Lung (tissue), 12 donors: ENCODE data around the gene DENND1C. TPM values are rescaled to one million over a fixed set of nuclear protein-coding genes. Genes with fewer than 3 reads are reported as not detected.

Source experiments
- ATAC-seq: fragments of 200-7000 bp; cut with Tn5 transposase; one replicate; pipeline ENCODE4 v1.9.1; 2020; ENCODE audit warnings: moderate number of reproducible peaks; ENCODE audit not compliant: insufficient read depth, low FRiP score
- DNase-seq, 3 donors: peaks; one replicate each; pipeline ENCODE4 v3.0.0-alpha.2; 2013 to 2017
- H3K27ac ChIP-seq, 2 donors: one replicate each; pipeline ENCODE4 v1.5.1; 2013; ENCODE audit warnings: mild to moderate bottlenecking in 2 of 2, moderate library complexity in 2 of 2, control low read depth in 1 of 2, inconsistent platforms in 1 of 2, low read depth in 1 of 2, low read length in 1 of 2
- H3K27me3 ChIP-seq, 3 donors: one replicate each; pipeline ENCODE4 v1.5.1; 2013; ENCODE audit warnings: low read length in 2 of 3; ENCODE audit not compliant: control insufficient read depth in 3 of 3, insufficient read depth in 3 of 3
- H3K36me3 ChIP-seq, 4 donors: one replicate each; pipeline ENCODE4 v1.5.1; 2013; ENCODE audit warnings: low read length in 4 of 4, mild to moderate bottlenecking in 1 of 4, moderate library complexity in 1 of 4; ENCODE audit not compliant: control insufficient read depth in 4 of 4, insufficient read depth in 4 of 4
- H3K4me1 ChIP-seq, 5 donors: one replicate each; pipeline ENCODE4 v1.5.1; 2013; ENCODE audit warnings: low read length in 5 of 5, mild to moderate bottlenecking in 2 of 5, moderate library complexity in 1 of 5; ENCODE audit not compliant: control insufficient read depth in 5 of 5, insufficient read depth in 5 of 5
- H3K4me3 ChIP-seq: one replicate; pipeline ENCODE4 v1.5.1; 2013; ENCODE audit warnings: mild to moderate bottlenecking, control low read depth, moderate library complexity
- H3K9ac ChIP-seq, 2 donors: one replicate each; pipeline ENCODE4 v1.5.1; 2013; ENCODE audit warnings: low read length in 2 of 2, control low read depth in 1 of 2; ENCODE audit not compliant: insufficient read depth in 1 of 2
- H3K9me3 ChIP-seq, 4 donors: one replicate each; pipeline ENCODE4 v1.5.1; 2013; ENCODE audit warnings: low read length in 3 of 4, mild to moderate bottlenecking in 1 of 4, moderate library complexity in 1 of 4; ENCODE audit not compliant: control insufficient read depth in 4 of 4, insufficient read depth in 3 of 4
- WGBS, 2 donors: extraction: QIAGEN DNeasy Blood & Tissue Kit; methylation state at CpG; one replicate each; pipeline ENCODE4 v1.1.7; 2013; 5-methylcytosine and 5-hydroxymethylcytosine counted together
- polyA plus RNA-seq, 2 donors: library from polyadenylated mRNA; stranded (reverse); fragments of 200-250 nt; gene quantifications; one replicate each; pipeline ENCODE4 v1.2.1, GENCODE V29; 2013
- total RNA-seq, 2 donors: library from RNA; depleted of rRNA in 1 of 2; stranded (reverse); fragments of >200 nt in 1 of 2; gene quantifications; one replicate each; pipeline ENCODE4 v1.2.1, GENCODE V29; 2014 to 2021
- TF ChIP-seq, protein P1 (sequence below): IDR thresholded peaks from 2 replicates; pipeline ENCODE4 v1.5.1; 2012; ENCODE audit warnings: mild to moderate bottlenecking; ENCODE audit errors: control extremely low read depth, extremely low read depth
- donor health status: control.
- donor health status: control.
- donor health status: Bipolar disorder and iron deficiency.
- donor health status: healthy.
- donor health status: DM: yes; HTN: yes; CAD: no.

The DENND1C gene
- total and polyA plus RNA-seq, 4 donors, result 2.7 to 11.0 (median 9.3) TPM

DNA sequence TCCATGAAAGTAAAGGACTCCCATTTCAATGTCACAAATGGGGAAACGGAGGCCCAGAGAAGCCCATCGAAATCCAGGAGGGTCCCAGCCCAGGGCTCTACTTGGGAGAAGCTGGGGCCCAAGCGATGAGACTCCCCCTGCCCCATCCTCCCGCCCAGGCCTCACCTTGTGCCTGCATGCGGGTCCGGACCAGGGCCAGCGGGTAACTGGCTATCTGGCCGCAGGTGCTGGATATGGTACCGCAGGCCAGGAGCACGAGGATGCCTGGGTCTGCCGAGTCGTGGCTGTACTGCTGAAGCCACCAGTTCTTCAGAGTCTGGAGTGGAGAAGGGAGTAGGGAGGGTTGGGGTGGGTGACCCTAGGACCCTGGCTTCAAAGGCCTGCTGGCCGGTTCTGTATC is 37.6 kb downstream of the DENND1C start:
- Histone ChIP-seq H3K9ac (no peak overlapping the region), H3K27ac (no peak overlapping the region), H3K4me3 (no peak overlapping the region), H3K36me3 (peaks cover 6 to 12% (median 12%) of the 10 kb centered on the region in 4 donors), H3K27me3 (no peaks in the 10 kb centered on the region), H3K4me1 (no peaks in the 10 kb centered on the region), H3K9me3 (peaks cover 0 to 3% (median 0%) of the 10 kb centered on the region in 4 donors)
- 93 to 95% methylated on average over 13 of the region's 13 CpGs for WGBS, 2 donors
- ATAC-seq (no peak), DNase-seq (no peak)
- TF ChIP-seq, protein P1, sequence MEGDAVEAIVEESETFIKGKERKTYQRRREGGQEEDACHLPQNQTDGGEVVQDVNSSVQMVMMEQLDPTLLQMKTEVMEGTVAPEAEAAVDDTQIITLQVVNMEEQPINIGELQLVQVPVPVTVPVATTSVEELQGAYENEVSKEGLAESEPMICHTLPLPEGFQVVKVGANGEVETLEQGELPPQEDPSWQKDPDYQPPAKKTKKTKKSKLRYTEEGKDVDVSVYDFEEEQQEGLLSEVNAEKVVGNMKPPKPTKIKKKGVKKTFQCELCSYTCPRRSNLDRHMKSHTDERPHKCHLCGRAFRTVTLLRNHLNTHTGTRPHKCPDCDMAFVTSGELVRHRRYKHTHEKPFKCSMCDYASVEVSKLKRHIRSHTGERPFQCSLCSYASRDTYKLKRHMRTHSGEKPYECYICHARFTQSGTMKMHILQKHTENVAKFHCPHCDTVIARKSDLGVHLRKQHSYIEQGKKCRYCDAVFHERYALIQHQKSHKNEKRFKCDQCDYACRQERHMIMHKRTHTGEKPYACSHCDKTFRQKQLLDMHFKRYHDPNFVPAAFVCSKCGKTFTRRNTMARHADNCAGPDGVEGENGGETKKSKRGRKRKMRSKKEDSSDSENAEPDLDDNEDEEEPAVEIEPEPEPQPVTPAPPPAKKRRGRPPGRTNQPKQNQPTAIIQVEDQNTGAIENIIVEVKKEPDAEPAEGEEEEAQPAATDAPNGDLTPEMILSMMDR, result no peak

DNA sequence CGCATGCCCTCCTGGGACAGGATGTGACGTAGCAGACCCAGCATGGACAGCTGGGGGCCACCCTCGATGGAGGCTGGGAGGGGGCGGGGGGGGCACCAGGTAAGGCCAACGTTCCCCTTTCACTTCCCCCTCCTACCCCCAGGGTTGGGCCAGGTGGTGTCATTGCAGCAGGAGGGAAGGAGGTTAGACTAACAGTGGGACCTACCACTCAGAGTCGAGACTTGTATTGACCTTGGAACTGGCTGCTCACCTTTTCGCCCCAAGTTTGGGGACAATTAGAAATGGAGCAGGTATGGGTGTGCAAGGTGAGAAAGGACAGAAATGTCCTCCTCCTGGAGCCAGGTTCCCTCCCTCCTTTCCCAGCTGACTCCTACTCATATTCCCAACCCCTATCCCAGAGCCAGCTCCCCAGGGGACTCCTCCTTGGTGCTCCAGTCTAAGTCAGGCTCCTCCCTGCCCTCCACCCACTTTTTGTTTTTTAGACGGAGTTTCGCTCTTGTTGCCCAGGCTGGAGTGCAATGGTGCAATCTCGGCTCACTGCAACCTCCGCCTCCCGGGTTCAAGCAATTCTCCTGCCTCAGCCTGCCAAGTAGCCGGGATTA is 39.4 kb downstream of the DENND1C start:
- ATAC-seq (no peak), DNase-seq (no peak)
- no peak overlapping the region for H3K27ac ChIP-seq
- TF ChIP-seq, protein P1, result no peak
- 80 to 90% methylated on average over 13 of the region's 13 CpGs for WGBS, 2 donors
- H3K4me1 ChIP-seq, result no peaks in the 10 kb centered on the region
- peaks cover 4 to 12% (median 10%) of the 10 kb centered on the region in 4 donors for H3K36me3 ChIP-seq
- H3K4me3 ChIP-seq, result no peak overlapping the region
- H3K9me3 ChIP-seq, result peaks cover 0 to 3% (median 0%) of the 10 kb centered on the region in 4 donors
- H3K9ac ChIP-seq, result no peak overlapping the region
- H3K27me3 ChIP-seq, result no peaks in the 10 kb centered on the region

DNA sequence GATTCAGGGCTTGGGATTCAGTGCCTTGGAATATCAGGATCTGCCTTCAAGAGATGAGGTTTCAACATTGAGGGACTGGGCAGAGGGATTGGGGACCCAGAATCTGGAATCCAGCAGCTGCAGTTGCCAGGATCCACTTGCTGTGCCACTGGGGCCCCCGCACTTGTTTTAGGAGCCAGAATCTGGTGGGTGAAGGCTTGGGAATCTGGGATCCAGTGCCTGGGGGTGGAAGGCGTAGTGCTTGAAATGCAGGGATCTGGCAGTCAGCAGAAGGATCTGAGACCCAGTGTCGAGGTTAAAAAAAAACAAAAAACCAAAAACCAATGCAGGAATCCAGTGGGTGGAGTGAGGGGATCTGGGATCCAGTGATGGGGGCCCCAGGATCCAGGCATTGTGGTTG is 40.7 kb downstream of the DENND1C start:
- peaks cover 0 to 5% (median 4%) of the 10 kb centered on the region in 4 donors for H3K36me3 ChIP-seq
- no peak overlapping the region for H3K9ac ChIP-seq
- H3K27ac ChIP-seq, result no peak overlapping the region
- ATAC-seq (no peak), DNase-seq (no peak)
- H3K4me3 ChIP-seq, result no peak overlapping the region
- H3K9me3 ChIP-seq, result peaks cover 0 to 3% (median 0%) of the 10 kb centered on the region in 4 donors
- H3K4me1 ChIP-seq, result no peaks in the 10 kb centered on the region
- H3K27me3 ChIP-seq, result no peaks in the 10 kb centered on the region
- 91 to 96% methylated on average over 3 of the region's 3 CpGs for WGBS, 2 donors
- TF ChIP-seq, protein P1, result no peak

DNA sequence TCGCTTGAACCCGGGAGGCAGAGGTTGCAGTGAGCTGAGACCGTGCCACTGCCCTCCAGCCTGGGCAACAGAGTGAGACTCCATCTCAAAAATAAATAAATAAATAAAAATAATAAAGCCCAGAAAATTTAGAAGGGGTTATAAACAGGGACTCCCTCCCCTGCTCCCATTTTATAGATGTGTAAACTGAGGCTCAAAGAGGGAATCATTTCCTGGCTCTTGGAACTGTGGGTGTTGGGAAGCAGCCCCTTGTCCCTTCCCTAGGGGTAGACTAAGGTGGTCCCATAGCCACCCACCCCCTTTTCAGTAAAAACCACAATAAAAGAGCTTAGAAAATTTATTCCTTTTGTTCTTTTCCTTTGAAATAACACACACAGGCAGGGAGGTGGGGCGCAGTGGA is 41.8 kb downstream of the DENND1C start:
- H3K36me3 ChIP-seq, result peaks cover 0 to 3% (median 0%) of the 10 kb centered on the region in 4 donors
- H3K27ac ChIP-seq, result no peak overlapping the region
- ATAC-seq (no peak), DNase-seq (no peak)
- WGBS, 2 donors, result 94% methylated on average over 4 of the region's 4 CpGs
- no peaks in the 10 kb centered on the region for H3K9me3 ChIP-seq
- TF ChIP-seq, protein P1, result no peak
- no peak overlapping the region for H3K9ac ChIP-seq
- H3K4me3 ChIP-seq, result no peak overlapping the region
- no peaks in the 10 kb centered on the region for H3K4me1 ChIP-seq
- no peaks in the 10 kb centered on the region for H3K27me3 ChIP-seq
